GM18505 (cell line): ENCODE measurements around the gene GUCY1A2.

ENCODE experiments used
- ATAC-seq: cut with Tn5 transposase; IDR thresholded peaks from one replicate; pipeline ENCODE4 v1.9.1; 2021; ENCODE audit not compliant: unreplicated experiment
- POLR2A ChIP-seq: IDR thresholded peaks from 4 replicates; pipeline ENCODE4 v1.6.1; 2011; ENCODE audit warnings: borderline replicate concordance; ENCODE audit not compliant: insufficient read depth, insufficient read length; ENCODE audit errors: extremely low read depth

Gene GUCY1A2

GRCh38 chr11:106879832-106880546 is 138.3 kb downstream of the GUCY1A2 start:
- no peak for TF ChIP-seq POLR2A
- ATAC-seq: no peak

GRCh38 chr11:106879029-106879428 is 139.2 kb downstream of the GUCY1A2 start:
- no peak for ATAC-seq
- no peak for TF ChIP-seq POLR2A

DNA sequence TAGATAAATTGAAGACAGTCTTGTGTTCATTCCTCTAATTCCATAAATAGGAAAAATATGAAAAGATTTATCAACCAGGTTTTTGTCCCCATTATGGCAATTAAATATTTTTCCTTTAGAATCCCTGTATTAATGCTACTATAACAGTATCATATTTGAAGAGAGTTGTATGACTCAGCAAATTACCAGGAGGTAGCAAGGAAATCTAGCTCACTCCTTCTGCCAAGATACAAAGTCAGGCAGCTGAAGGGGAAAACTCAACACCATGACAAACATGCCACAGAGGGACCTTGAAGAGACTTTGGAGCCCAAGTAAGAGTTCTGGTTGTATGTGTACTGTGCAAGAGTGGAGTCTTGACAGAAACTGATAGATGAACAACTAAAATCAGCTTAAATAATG is 143.3 kb downstream of the GUCY1A2 start:
- no peak for TF ChIP-seq POLR2A
- no peak for ATAC-seq

DNA sequence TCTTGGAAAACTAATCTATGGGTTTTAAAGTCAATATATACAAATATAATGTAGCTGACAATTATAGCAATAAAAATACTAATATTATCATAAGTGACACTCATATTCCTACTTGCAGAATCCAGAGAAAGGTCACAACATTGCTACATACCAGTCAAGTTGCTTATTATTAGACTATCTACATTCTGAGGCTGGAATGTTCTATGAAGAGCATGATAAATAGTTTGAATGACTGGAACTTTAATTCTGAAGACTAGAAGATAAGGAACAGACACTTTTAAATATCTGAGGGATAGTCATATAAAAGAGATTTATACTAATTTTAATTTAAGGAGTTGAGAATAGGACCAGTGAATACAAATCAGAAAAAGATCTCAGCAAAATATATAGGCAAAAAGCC is 146.0 kb downstream of the GUCY1A2 start:
- TF ChIP-seq POLR2A: no peak
- no peak for ATAC-seq

GRCh38 chr11:106858200-106858599 is 160.1 kb downstream of the GUCY1A2 start:
- no peak for TF ChIP-seq POLR2A
- ATAC-seq: no peak

- TF ChIP-seq POLR2A: no peak
Observed at GRCh38 chr11:106856566-106856965, 161.7 kb downstream of the GUCY1A2 start.

GRCh38 chr11:106854429-106854828 is 163.8 kb downstream of the GUCY1A2 start:
- TF ChIP-seq POLR2A: no peak
- no peak for ATAC-seq

More at GRCh38 chr11:106856566-106856965, 161.7 kb downstream of the GUCY1A2 start:
- ATAC-seq: no peak

GRCh38 chr11:106853850-106854401 is 164.3 kb downstream of the GUCY1A2 start:
- no peak for ATAC-seq
- TF ChIP-seq POLR2A: no peak

- TF ChIP-seq POLR2A: no peak
- ATAC-seq: no peak
Observed at GRCh38 chr11:106852779-106853178, 165.5 kb downstream of the GUCY1A2 start.

DNA sequence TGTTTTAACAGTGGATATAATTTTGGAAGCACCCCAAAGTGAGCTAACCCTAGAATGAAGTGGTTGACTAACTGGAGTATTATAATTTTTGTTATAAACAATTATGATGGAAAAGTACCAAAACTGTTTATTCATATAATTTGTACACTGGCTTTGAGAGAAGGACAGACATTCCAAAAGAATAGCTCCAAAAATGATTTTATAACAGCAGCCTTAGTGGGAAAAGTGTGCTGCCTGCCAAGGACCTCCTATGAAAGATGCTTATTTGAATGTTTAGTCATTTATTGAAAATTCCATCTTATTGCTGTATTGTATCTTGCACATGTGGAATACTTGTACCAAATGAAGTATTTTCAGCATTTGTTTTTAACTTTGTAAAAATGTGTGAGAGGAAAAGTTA is 169.8 kb downstream of the GUCY1A2 start:
- no peak for ATAC-seq
- TF ChIP-seq POLR2A: no peak

DNA sequence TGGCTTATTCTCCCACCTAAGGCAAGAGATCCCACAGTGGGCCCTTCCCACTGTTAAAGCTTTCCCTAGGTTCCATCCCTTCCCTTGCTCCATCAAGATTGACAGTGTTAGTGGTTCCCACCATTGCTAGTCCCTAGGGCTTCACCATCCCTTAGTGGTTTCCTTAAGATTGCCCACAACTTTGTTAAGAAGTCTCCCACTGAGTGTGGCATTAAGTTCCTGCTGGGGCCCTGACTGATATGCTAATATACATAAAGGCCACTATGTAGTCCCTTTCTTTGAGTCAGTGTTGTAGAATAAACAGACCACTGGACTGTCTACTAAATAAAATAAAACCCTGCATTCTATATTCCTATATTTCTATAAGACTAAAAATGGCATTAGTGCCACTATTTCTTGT is 176.1 kb downstream of the GUCY1A2 start:
- no peak for ATAC-seq
- TF ChIP-seq POLR2A: no peak

DNA sequence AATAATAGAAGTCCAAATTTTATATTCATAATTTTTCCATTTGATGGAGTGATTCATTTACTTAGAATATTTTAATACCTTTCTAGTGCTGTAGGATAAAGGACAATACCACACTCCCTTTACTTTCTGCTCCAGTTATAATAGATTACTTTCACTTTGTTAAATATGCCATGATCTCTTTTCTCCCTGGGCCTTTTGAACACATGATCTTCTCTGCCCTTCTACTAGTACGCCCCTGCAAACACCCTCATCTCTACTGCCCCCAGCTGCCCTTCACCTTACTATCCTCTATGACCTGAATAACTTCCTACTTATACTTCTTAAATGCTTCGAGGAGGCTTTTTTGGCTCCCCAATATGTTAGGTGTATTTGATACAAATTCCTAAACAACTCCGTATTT is 177.3 kb downstream of the GUCY1A2 start:
- TF ChIP-seq POLR2A: no peak
- no peak for ATAC-seq

- no peak for ATAC-seq
- no peak for TF ChIP-seq POLR2A
Observed at GRCh38 chr11:106840146-106840545, 178.1 kb downstream of the GUCY1A2 start.

DNA sequence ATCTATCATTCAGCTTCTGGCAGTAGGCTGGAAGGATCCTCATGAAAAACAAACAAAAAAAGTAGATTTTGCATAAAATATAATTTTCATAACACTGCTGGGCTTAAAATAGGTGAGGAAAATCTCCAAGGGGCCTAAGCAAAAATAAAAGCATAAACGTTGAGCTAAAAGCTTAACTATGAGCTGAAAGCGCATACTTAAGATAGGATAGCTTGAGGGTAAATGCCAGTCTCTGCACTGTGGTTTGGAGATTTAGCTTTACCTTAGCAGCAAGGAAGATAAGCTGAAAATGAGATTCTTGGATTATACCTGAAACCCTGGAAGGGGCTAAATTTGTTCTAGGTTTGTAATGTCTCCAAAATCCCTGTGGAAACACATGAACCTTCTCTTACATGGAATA is 183.7 kb downstream of the GUCY1A2 start:
- TF ChIP-seq POLR2A: no peak
- ATAC-seq: no peak
